Measurements from ENCODE around the gene TAOK1.
"Not testable (repeated sequence)": the region's sequence is repeated elsewhere in the genome, so short reads cannot be mapped to it uniquely, and the experiment has no call there.

The TAOK1 gene

GRCh38 chr17:29557739-29558116 lies 167.6 kb downstream of the TAOK1 start:
- no peak for TF ChIP-seq CTCF (IDR thresholded peaks at IDR 0.05; ENCODE audit: low read depth, low read length, missing control alignments)
- in situ Hi-C loops (cut with HindIII; ENCODE audit: low sequenced_read_pairs) = no loop called here
- no peak for DNase-seq (ENCODE audit: low read depth)
- no peak overlapping the region for H3K4me3 ChIP-seq (ENCODE audit: low read depth, low read length)

GRCh38 chr17:29558139-29558538 lies 168.0 kb downstream of the TAOK1 start:
- in situ Hi-C loops (cut with HindIII; ENCODE audit: low sequenced_read_pairs); H3K4me3 ChIP-seq (ENCODE audit: low read depth, low read length); DNase-seq (ENCODE audit: low read depth): not testable (repeated sequence)

- no peak for DNase-seq (ENCODE audit: low read depth)
- no peak for TF ChIP-seq CTCF (IDR thresholded peaks at IDR 0.05; ENCODE audit: low read depth, low read length, missing control alignments)
- in situ Hi-C loops (cut with HindIII; ENCODE audit: low sequenced_read_pairs) = no loop called here
- H3K4me3 ChIP-seq (ENCODE audit: low read depth, low read length) = no peak overlapping the region
Observed at GRCh38 chr17:29559640-29560039, 169.5 kb downstream of the TAOK1 start.

GRCh38 chr17:29560316-29560715 lies 170.2 kb downstream of the TAOK1 start:
- H3K4me3 ChIP-seq (ENCODE audit: low read depth, low read length) = no peak overlapping the region
- in situ Hi-C loops (cut with HindIII; ENCODE audit: low sequenced_read_pairs) = no loop called here

GRCh38 chr17:29561554-29562517 lies 171.7 kb downstream of the TAOK1 start:
- no peak for TF ChIP-seq CTCF (IDR thresholded peaks at IDR 0.05; ENCODE audit: low read depth, low read length, missing control alignments)
- no peak for DNase-seq (ENCODE audit: low read depth)
- no peak overlapping the region for H3K4me3 ChIP-seq (ENCODE audit: low read depth, low read length)
- in situ Hi-C loops (cut with HindIII; ENCODE audit: low sequenced_read_pairs) = no loop called here

More at GRCh38 chr17:29560316-29560715, 170.2 kb downstream of the TAOK1 start:
- no peak for DNase-seq (ENCODE audit: low read depth)
- no peak for TF ChIP-seq CTCF (IDR thresholded peaks at IDR 0.05; ENCODE audit: low read depth, low read length, missing control alignments)

- no peak overlapping the region for H3K4me3 ChIP-seq (ENCODE audit: low read depth, low read length)
- TF ChIP-seq CTCF (IDR thresholded peaks at IDR 0.05; ENCODE audit: low read depth, low read length, missing control alignments) = no peak
- no peak for DNase-seq (ENCODE audit: low read depth)
- in situ Hi-C loops (cut with HindIII; ENCODE audit: low sequenced_read_pairs) = no loop called here
Observed at GRCh38 chr17:29562615-29563014, 172.5 kb downstream of the TAOK1 start.

- no peak overlapping the region for H3K4me3 ChIP-seq (ENCODE audit: low read depth, low read length)
- in situ Hi-C loops (cut with HindIII; ENCODE audit: low sequenced_read_pairs) = no loop called here
- no peak for DNase-seq (ENCODE audit: low read depth)
- no peak for TF ChIP-seq CTCF (IDR thresholded peaks at IDR 0.05; ENCODE audit: low read depth, low read length, missing control alignments)
Observed at GRCh38 chr17:29563816-29564215, 173.7 kb downstream of the TAOK1 start.

Measured in astrocyte of the cerebellum (primary cell).